Memory B cell (primary cell): ENCODE data around the gene ARHGAP8.

Experiments
- ATAC-seq: fragments of 150-1000 bp; cut with Tn5 transposase; 2 replicates; pipeline ENCODE4 v1.10.0; 2021; ENCODE audit warnings: low read depth, mild to moderate bottlenecking, moderate library complexity
- DNase-seq, 2 donors: peaks; one replicate each; pipeline ENCODE4 v3.0.0; 2022; ENCODE audit warnings: low spot score in 2 of 2
- H3K27ac Mint-ChIP-seq: one replicate; pipeline ENCODE4 v1.8.0; 2022; ENCODE audit warnings: mild to moderate bottlenecking, moderate library complexity, mixed read lengths
- H3K27me3 Mint-ChIP-seq: one replicate; pipeline ENCODE4 v1.8.0; 2022; ENCODE audit warnings: mixed read lengths
- H3K36me3 Mint-ChIP-seq: one replicate; pipeline ENCODE4 v1.8.0; 2022; ENCODE audit warnings: mild to moderate bottlenecking, mixed read lengths
- H3K4me1 Mint-ChIP-seq: one replicate; pipeline ENCODE4 v1.8.0; 2022; ENCODE audit warnings: mixed read lengths
- H3K4me3 Mint-ChIP-seq: one replicate; pipeline ENCODE4 v1.8.0; 2022; ENCODE audit warnings: mild to moderate bottlenecking, moderate library complexity, mixed read lengths
- H3K9me3 Mint-ChIP-seq: one replicate; pipeline ENCODE4 v1.8.0; 2022; ENCODE audit warnings: mixed read lengths

Gene ARHGAP8

GRCh38 chr22:44730490-44731356 is 21.7 kb upstream of the ARHGAP8 start:
- ATAC-seq (no peak), DNase-seq (no peak)
- Mint-ChIP-seq H3K9me3 (no peaks in the 10 kb centered on the region), H3K4me3 (no peak overlapping the region), H3K27ac (no peak overlapping the region), H3K27me3 (no peaks in the 10 kb centered on the region), H3K4me1 (peaks cover 3% of the 10 kb centered on the region), H3K36me3 (no peaks in the 10 kb centered on the region)

- H3K36me3 Mint-ChIP-seq: no peaks in the 10 kb centered on the region
- ATAC-seq (no peak), DNase-seq (no peak)
- no peaks in the 10 kb centered on the region for H3K9me3 Mint-ChIP-seq
- H3K4me3 Mint-ChIP-seq: no peak overlapping the region
- no peaks in the 10 kb centered on the region for H3K27me3 Mint-ChIP-seq
- no peak overlapping the region for H3K27ac Mint-ChIP-seq
- peaks cover 6% of the 10 kb centered on the region for H3K4me1 Mint-ChIP-seq
These were observed 20.9 kb upstream of the ARHGAP8 start for GRCh38 chr22:44731357-44731970.

- no peaks in the 10 kb centered on the region for H3K36me3 Mint-ChIP-seq
- no peak for DNase-seq
- no peaks in the 10 kb centered on the region for H3K27me3 Mint-ChIP-seq
- H3K27ac Mint-ChIP-seq: peak overlapping the region; percentile 26
- no peak overlapping the region for H3K4me3 Mint-ChIP-seq
- no peaks in the 10 kb centered on the region for H3K9me3 Mint-ChIP-seq
- H3K4me1 Mint-ChIP-seq: peaks cover 6% of the 10 kb centered on the region
- ATAC-seq: no peak
These were observed 20.3 kb upstream of the ARHGAP8 start for GRCh38 chr22:44732017-44732561.

GRCh38 chr22:44732661-44733060 is 19.7 kb upstream of the ARHGAP8 start:
- DNase-seq (no peak), ATAC-seq (no peak)
- Mint-ChIP-seq H3K36me3 (no peaks in the 10 kb centered on the region), H3K9me3 (no peaks in the 10 kb centered on the region), H3K27ac (peak overlapping the region; percentile 26), H3K27me3 (no peaks in the 10 kb centered on the region), H3K4me3 (no peak overlapping the region), H3K4me1 (peaks cover 6% of the 10 kb centered on the region)

GRCh38 chr22:44733426-44734106 is 18.8 kb upstream of the ARHGAP8 start:
- peaks cover 6% of the 10 kb centered on the region for H3K4me1 Mint-ChIP-seq
- no peak for DNase-seq

GRCh38 chr22:44734278-44734677 is 18.1 kb upstream of the ARHGAP8 start:
- H3K27ac Mint-ChIP-seq: no peak overlapping the region
- peaks cover 6% of the 10 kb centered on the region for H3K4me1 Mint-ChIP-seq
- no peak for DNase-seq
- H3K4me3 Mint-ChIP-seq: no peak overlapping the region
- no peaks in the 10 kb centered on the region for H3K27me3 Mint-ChIP-seq
- no peak for ATAC-seq
- no peaks in the 10 kb centered on the region for H3K36me3 Mint-ChIP-seq
- H3K9me3 Mint-ChIP-seq: no peaks in the 10 kb centered on the region

More at GRCh38 chr22:44733426-44734106, 18.8 kb upstream of the ARHGAP8 start:
- ATAC-seq: no peak
- Mint-ChIP-seq H3K36me3 (no peaks in the 10 kb centered on the region), H3K27ac (no peak overlapping the region), H3K27me3 (no peaks in the 10 kb centered on the region), H3K4me3 (no peak overlapping the region), H3K9me3 (no peaks in the 10 kb centered on the region)

GRCh38 chr22:44734801-44735517 is 17.4 kb upstream of the ARHGAP8 start:
- no peaks in the 10 kb centered on the region for H3K27me3 Mint-ChIP-seq
- no peak overlapping the region for H3K4me3 Mint-ChIP-seq
- H3K36me3 Mint-ChIP-seq: no peaks in the 10 kb centered on the region
- H3K4me1 Mint-ChIP-seq: peaks cover 6% of the 10 kb centered on the region
- no peak for DNase-seq
- ATAC-seq: no peak
- no peak overlapping the region for H3K27ac Mint-ChIP-seq
- H3K9me3 Mint-ChIP-seq: no peaks in the 10 kb centered on the region

- H3K4me3 Mint-ChIP-seq: no peak overlapping the region
- peaks cover 6% of the 10 kb centered on the region for H3K4me1 Mint-ChIP-seq
- H3K27ac Mint-ChIP-seq: no peak overlapping the region
- no peaks in the 10 kb centered on the region for H3K9me3 Mint-ChIP-seq
- no peaks in the 10 kb centered on the region for H3K36me3 Mint-ChIP-seq
- peak; percentile 88 for ATAC-seq
- no peaks in the 10 kb centered on the region for H3K27me3 Mint-ChIP-seq
- peak; percentile 90 to 97 for DNase-seq
These were observed 16.6 kb upstream of the ARHGAP8 start for GRCh38 chr22:44735518-44736428.

GRCh38 chr22:44736581-44737405 is 15.6 kb upstream of the ARHGAP8 start:
- Mint-ChIP-seq H3K36me3 (no peaks in the 10 kb centered on the region), H3K27me3 (no peaks in the 10 kb centered on the region), H3K27ac (no peak overlapping the region), H3K4me3 (no peak overlapping the region), H3K4me1 (peaks cover 6% of the 10 kb centered on the region), H3K9me3 (no peaks in the 10 kb centered on the region)
- DNase-seq: no peak
- no peak for ATAC-seq

- DNase-seq (no peak), ATAC-seq (no peak)
- H3K4me1 Mint-ChIP-seq: peaks cover 5% of the 10 kb centered on the region
- no peak overlapping the region for H3K27ac Mint-ChIP-seq
- no peak overlapping the region for H3K4me3 Mint-ChIP-seq
- no peaks in the 10 kb centered on the region for H3K9me3 Mint-ChIP-seq
- H3K27me3 Mint-ChIP-seq: no peaks in the 10 kb centered on the region
- H3K36me3 Mint-ChIP-seq: no peaks in the 10 kb centered on the region
These were observed 14.7 kb upstream of the ARHGAP8 start for GRCh38 chr22:44737406-44738346.

GRCh38 chr22:44738347-44738715 is 14.0 kb upstream of the ARHGAP8 start:
- Mint-ChIP-seq H3K27ac (no peak overlapping the region), H3K36me3 (no peaks in the 10 kb centered on the region), H3K9me3 (no peaks in the 10 kb centered on the region), H3K27me3 (no peaks in the 10 kb centered on the region), H3K4me3 (no peak overlapping the region), H3K4me1 (peaks cover 4% of the 10 kb centered on the region)
- DNase-seq (no peak), ATAC-seq (no peak)
